HG03097 (cell line): ENCODE data around the gene SMARCA1.

ENCODE experiments used
- ATAC-seq: cut with Tn5 transposase; IDR thresholded peaks from one replicate; pipeline ENCODE4 v1.9.1; 2021; ENCODE audit not compliant: unreplicated experiment, low FRiP score

The SMARCA1 gene

DNA sequence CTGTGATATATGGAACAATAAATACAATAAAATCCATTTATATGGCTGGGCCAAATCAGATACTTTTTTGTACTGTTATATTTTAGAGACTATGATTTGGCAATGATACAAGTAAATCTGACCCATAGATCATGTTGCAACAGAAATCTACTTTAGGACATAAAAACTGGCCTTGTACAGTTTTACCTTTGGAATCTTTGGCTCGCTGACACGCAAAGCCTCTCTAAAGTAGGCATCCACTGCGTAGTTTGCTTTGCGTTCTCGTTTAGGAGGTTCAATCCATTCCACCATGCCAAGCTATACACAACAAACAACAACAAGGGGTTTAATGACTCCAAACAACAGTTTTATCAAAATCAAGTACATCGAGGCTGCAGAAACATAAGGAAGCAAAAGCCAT is 42.4 kb downstream of the SMARCA1 start:
- no peak for ATAC-seq

DNA sequence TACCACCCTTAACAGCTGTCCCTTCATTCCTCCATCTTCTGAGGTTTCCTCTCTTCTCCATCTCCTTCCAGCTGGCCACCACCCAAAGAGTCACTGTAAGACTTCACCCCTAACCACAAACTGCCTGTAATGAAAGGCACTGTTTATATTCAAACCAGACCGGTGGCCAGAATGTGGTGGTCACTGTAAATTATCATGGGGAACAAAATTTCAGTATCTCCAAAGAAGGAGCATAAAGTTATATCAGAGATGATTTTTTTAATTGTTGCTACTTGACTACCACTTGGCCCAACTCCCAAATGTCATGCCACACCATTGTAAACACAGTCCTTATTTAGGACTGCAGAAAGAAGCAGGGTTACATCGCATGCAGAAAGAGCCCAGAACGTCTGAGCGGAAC is 44.8 kb downstream of the SMARCA1 start:
- no peak for ATAC-seq

DNA sequence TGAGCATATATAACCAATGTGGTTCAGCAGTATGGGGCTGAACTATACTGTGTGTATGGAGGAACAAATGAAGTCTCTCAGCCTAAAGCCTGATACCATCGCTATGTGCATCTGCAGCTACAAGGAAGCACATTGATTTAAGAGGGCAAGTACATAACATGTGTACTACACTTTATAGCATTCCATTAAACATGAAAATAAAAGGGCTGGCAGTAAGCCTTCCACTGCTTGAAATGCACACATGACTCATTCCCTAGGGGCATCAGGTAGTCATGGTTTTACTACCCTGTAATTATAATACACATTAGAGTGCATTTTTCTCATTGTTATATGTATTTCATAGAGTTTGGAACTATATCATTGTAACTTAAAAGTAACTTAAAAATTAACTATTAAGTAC is 51.2 kb downstream of the SMARCA1 start:
- no peak for ATAC-seq

- ATAC-seq = no peak
Measured at GRCh38 chrX:129462707-129463106, 60.6 kb downstream of the SMARCA1 start.

- ATAC-seq = no peak
Measured at GRCh38 chrX:129461801-129462456, 61.4 kb downstream of the SMARCA1 start.

DNA sequence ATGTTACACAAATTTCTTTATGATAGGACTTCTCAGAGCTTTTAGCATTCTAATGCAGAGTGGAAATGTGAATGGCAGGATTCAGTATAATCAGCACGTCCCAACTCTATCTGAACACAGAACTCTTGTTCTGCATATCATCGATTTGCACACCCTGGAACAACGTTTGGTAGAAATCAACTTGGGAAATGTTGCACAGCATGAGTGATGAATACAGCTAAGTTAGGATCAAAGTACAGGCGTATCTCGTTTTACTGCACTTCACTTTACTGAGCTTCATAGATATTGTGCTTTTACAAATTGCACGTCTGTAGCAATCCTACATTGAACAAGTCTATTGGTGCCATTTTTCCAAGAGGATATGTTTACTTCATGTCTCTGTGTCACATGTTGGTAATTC is 70.8 kb downstream of the SMARCA1 start:
- no peak for ATAC-seq

GRCh38 chrX:129450123-129450522 is 73.2 kb downstream of the SMARCA1 start:
- ATAC-seq = no peak

DNA sequence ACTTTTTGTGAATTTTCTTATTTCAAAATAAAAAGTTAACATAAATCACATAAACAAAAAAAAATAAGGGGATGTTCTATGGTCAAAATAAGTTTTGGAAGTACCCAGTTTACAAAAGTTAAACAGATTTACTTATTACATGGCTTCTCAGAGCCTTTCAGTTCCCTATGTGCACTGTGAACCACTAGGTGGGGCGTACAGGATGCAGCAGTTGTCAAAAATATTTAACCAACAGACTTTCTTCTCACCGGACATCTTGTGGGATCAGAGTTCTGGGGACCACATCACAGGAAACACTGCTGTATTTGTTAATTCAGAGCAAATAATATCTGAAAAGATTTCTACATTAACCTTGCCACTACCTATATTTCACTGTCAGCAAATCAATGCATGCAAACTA is 74.1 kb downstream of the SMARCA1 start:
- no peak for ATAC-seq

GRCh38 chrX:129445436-129445835 is 77.9 kb downstream of the SMARCA1 start:
- no peak for ATAC-seq

- no peak for ATAC-seq
Measured at GRCh38 chrX:129433945-129434344, 89.3 kb downstream of the SMARCA1 start.

DNA sequence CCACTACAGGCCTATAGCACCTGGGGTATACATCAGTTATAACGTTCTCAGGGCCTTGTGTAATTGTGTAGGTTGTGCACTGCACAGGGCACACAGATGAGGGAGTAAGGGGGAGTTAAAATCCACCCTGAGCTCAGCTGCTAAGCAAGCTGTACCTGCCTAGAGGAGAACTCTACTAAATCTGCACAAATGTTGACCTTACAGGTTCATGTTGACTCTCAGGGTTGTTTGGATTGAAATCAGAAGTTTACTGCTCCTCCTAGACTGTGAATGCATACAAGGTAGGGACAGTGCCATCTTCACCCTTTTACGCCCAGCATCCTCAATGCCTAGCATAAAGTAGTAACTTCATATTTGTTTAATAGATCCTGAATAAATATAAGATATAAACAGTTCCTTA is 89.8 kb downstream of the SMARCA1 start:
- ATAC-seq = no peak

DNA sequence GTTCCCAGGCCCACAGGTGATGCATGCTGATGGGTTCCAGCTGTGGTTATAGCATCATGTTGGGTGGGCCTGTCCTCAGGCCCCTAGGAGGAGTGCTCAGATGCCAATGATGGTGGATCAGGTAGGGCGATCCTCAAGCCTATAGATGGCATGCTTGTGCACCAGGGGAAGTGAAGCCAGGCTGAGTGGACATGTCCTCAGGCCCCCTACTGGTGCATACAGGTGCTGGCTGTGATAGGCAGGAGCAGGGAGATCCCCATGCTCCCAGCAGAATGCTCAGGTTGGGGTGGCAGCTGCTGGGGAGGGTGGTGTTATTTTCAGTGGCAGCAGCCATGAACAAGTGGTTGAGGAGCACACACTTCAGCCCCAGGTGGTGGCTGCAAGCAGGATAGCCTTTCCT is 96.0 kb downstream of the SMARCA1 start:
- no peak for ATAC-seq

DNA sequence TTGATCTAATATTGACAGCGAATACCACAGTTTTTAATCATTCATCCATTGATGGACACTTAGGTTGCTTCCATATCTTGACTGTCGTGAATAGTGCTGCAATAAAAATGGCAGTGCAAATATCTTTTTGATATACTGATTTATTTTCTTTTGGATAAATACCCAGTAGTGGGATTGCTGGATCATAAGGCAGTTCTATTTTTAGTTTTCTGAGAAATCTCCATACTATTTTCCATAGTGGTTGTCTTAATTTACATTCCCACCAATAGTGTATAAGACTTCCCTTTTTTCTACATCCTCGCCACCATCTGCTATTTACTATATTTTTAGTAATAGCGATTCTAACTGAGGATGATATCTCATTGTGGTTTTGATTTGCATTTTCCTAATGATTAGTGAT is 100.1 kb downstream of the SMARCA1 start:
- ATAC-seq = no peak

DNA sequence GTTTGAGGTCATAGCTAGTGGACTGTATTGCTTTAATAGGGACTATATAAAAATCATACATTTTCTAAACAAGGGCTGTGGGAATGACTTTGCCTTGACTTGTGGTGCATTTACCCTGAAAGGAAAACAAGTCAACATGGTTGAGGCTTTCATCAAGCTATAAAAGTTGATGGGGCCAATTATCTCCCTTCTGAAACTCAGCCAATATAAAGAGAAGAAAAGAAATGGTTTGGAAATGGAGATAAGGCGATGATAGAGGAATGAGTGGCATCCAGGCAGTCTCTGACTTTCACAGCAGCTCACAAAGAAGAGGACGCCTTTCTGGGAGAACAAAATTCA is 118.7 kb downstream of the SMARCA1 start:
- no peak for ATAC-seq

DNA sequence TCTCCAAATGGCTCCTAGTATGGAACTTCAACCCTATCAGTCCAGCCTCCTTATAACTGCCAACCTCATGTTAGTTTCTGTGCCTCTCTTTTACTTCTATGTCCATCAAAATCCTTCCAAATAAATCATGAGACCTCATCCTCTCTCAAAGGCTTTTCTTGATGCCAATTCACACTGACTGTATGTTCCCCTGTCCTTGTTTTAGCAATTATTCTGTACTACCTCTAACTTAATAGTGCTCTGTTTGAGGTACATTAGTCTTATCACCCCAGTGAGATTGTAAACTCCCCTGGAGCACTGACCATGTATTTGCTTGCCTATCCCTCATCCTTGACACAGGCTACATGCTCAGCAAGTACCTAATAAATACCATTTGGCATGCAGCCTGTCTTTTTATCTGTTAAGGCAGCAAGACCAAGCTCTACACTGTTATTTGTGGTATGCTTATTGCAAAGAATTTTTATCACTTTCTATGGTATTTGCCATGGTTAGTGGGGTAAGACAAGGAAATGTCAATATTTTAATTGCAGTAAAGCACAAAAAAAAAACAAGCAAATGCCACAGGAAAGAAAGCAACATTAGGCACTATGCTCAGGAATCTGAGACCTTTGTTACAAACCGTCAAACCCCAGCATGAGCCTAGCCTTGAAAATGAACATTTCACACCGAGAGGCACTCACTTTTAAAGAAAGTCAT is 119.2 kb downstream of the SMARCA1 start:
- ATAC-seq = no peak
